HepG2 (cell line): ENCODE measurements around the gene MGAT2. TPM values are rescaled to one million over a fixed set of nuclear protein-coding genes. Genes with fewer than 3 reads are reported as not detected.

Experiments
- AKNA ChIP-seq: sonication (generic); formaldehyde crosslinking; IDR thresholded peaks from 2 replicates; pipeline ENCODE4 v1.4.0; 2020; ENCODE audit warnings: missing genetic modification reagents, borderline replicate concordance
- CBX5 ChIP-seq: sonication (generic); formaldehyde crosslinking; IDR thresholded peaks from 2 replicates; pipeline ENCODE4 v1.4.0; 2020; ENCODE audit warnings: missing genetic modification reagents, borderline replicate concordance
- HOXA9 ChIP-seq: sonication (generic); formaldehyde crosslinking; IDR thresholded peaks from 2 replicates; pipeline ENCODE4 v1.8.1; 2022; ENCODE audit warnings: missing genetic modification reagents, mild to moderate bottlenecking, moderate library complexity, borderline replicate concordance
- KDM6A ChIP-seq: IDR thresholded peaks from 2 replicates; pipeline ENCODE4 v1.6.1; 2016; ENCODE audit warnings: low read depth
- LBX2 ChIP-seq: sonication (generic); formaldehyde crosslinking; IDR thresholded peaks from 2 replicates; pipeline ENCODE4 v1.5.0; 2020; ENCODE audit warnings: missing genetic modification reagents, mild to moderate bottlenecking, borderline replicate concordance
- NR2F6 ChIP-seq, 2 experiments: IDR thresholded peaks; 2 replicates each; pipeline ENCODE4 v1.6.1; 2016; ENCODE audit warnings: antibody characterized with exemption in 1 of 2, mild to moderate bottlenecking in 1 of 2
- POLR2AphosphoS2 ChIP-seq: IDR thresholded peaks from 2 replicates; pipeline ENCODE4 v1.6.1; 2011; ENCODE audit warnings: low read depth, low read length, improper control_type of control experiment
- SNAPC4 ChIP-seq: sonication (generic); formaldehyde crosslinking; IDR thresholded peaks from 2 replicates; pipeline ENCODE4 v1.4.0; 2020; ENCODE audit warnings: mild to moderate bottlenecking, missing genetic modification reagents
- SRSF1 ChIP-seq: fragments of 200-400 bp; formaldehyde crosslinking; optimal IDR thresholded peaks from 2 replicates; pipeline ENCODE3; 2017; ENCODE audit warnings: mild to moderate bottlenecking, low read depth, low read length, moderate library complexity
- SUZ12 ChIP-seq: fragments of 150-350 bp; IDR thresholded peaks from 2 replicates; pipeline ENCODE4 v1.6.1; 2014; ENCODE audit warnings: low read depth, low read length
- SYNCRIP ChIP-seq: fragments of 200-400 bp; formaldehyde crosslinking; IDR thresholded peaks from 2 replicates; pipeline ENCODE4 v1.6.1; 2018; ENCODE audit warnings: mild to moderate bottlenecking, low read depth, low read length; ENCODE audit not compliant: insufficient read depth
- TARDBP ChIP-seq: sonication (generic); formaldehyde crosslinking; IDR thresholded peaks from 2 replicates; pipeline ENCODE4 v1.8.0; 2022; ENCODE audit warnings: mild to moderate bottlenecking, missing genetic modification reagents
- ZKSCAN5 ChIP-seq: sonication (generic); formaldehyde crosslinking; IDR thresholded peaks from 2 replicates; pipeline ENCODE4 v1.5.1; 2020; ENCODE audit warnings: mild to moderate bottlenecking, missing genetic modification reagents
- ZNF577 ChIP-seq: sonication (generic); formaldehyde crosslinking; IDR thresholded peaks from 2 replicates; pipeline ENCODE4 v1.4.0; 2020; ENCODE audit warnings: mild to moderate bottlenecking, low read depth, missing genetic modification reagents, borderline replicate concordance
- polyA plus RNA-seq, 8 experiments: library from polyadenylated mRNA; depleted of rRNA in 3 of 8; stranded (reverse) in 7 of 8; unstranded in 1 of 8; fragments of >200 nt; fragmentation: Illumina TruSeq in 4 of 8; extraction: Trizol in 4 of 8; gene quantifications; 2 replicates each; pipeline versions ENCODE4 v1.2.1 to v1.2.3, GENCODE V29; 2011 to 2016; ENCODE audit warnings: low read depth in 4 of 8, missing spikeins in 1 of 8, mixed read lengths in 1 of 8; ENCODE audit not compliant: insufficient read depth in 1 of 8
- total RNA-seq, 5 experiments: library from RNA; depleted of rRNA; stranded (reverse); fragments of >200 nt; fragmentation: Illumina TruSeq; extraction: Trizol; gene quantifications; 2 replicates each; pipeline ENCODE4 v1.2.3, GENCODE V29; 2016; ENCODE audit warnings: low read depth in 1 of 5

MGAT2 gene
- total and polyA plus RNA-seq, 2 of the 13 experiments (the other 11 are each of a cell fraction or from before 2014, with no cell fraction given): 12.9 to 51.9 TPM

GRCh38 chr14:49634547-49635334 lies 14.1 kb downstream of the MGAT2 start, which contains the start of gene DNAAF2 (continued):
- TF ChIP-seq TARDBP (CRISPR knock-in tag): 0 out of 2 replicates have a peak, but pooled peaks have one; percentile 14
- no peak for TF ChIP-seq NR2F6 (IDR thresholded peaks at IDR 0.05)
- TF ChIP-seq NR2F6 (CRISPR knock-in tag; IDR thresholded peaks at IDR 0.05): 0 out of 2 replicates have a peak, but pooled peaks have one; percentile 13
- no peak for TF ChIP-seq HOXA9 (CRISPR knock-in tag)
- TF ChIP-seq KDM6A (CRISPR knock-in tag): no peak
- TF ChIP-seq SYNCRIP: no peak
- no peak for TF ChIP-seq ZKSCAN5 (CRISPR knock-in tag)
- TF ChIP-seq SUZ12: no peak
- 0 out of 2 replicates have a peak, but pooled peaks have one; percentile 33 for TF ChIP-seq AKNA (CRISPR knock-in tag)
- no peak for TF ChIP-seq LBX2 (CRISPR knock-in tag)
- TF ChIP-seq SRSF1: peak; percentile 49
- no peak for TF ChIP-seq SNAPC4 (CRISPR knock-in tag)
- no peak for TF ChIP-seq CBX5 (CRISPR knock-in tag)
- TF ChIP-seq ZNF577 (CRISPR knock-in tag): no peak
- TF ChIP-seq POLR2AphosphoS2: no peak
